RPMI7951 (cell line): ENCODE measurements around the gene RGMA. TPM values are rescaled to one million over a fixed set of nuclear protein-coding genes. Genes with fewer than 3 reads are reported as not detected.
"Not testable (repeated sequence)": the region's sequence is repeated elsewhere in the genome, so short reads cannot be mapped to it uniquely, and the experiment has no call there.

Source experiments
- DNase-seq: peaks from one replicate; pipeline ENCODE4 v3.0.0-alpha.2; 2012; ENCODE audit warnings: low read depth
- total RNA-seq: library from RNA; depleted of rRNA; stranded (reverse); fragments of >200 nt; shearing (Covaris generic); gene quantifications from 2 replicates; pipeline ENCODE4 v1.2.3, GENCODE V29; 2014

Gene RGMA
- total RNA-seq, 1 experiment from 2014 or later, result not detected

- DNase-seq, result no peak
Observed at GRCh38 chr15:93035092-93035915, 53.7 kb downstream of the RGMA start.

- DNase-seq, result no peak
Observed at GRCh38 chr15:93034512-93034911, 54.5 kb downstream of the RGMA start.

GRCh38 chr15:93033434-93034045 is 55.5 kb downstream of the RGMA start:
- no peak for DNase-seq

GRCh38 chr15:93032515-93033206 is 56.4 kb downstream of the RGMA start:
- not testable (repeated sequence) for DNase-seq

GRCh38 chr15:93031557-93032384 is 57.2 kb downstream of the RGMA start:
- not testable (repeated sequence) for DNase-seq

GRCh38 chr15:93031103-93031464 is 57.9 kb downstream of the RGMA start:
- no peak for DNase-seq

- DNase-seq, result peak; percentile 62
Observed at GRCh38 chr15:93030430-93031102, 58.4 kb downstream of the RGMA start.

GRCh38 chr15:93029836-93030429 is 59.1 kb downstream of the RGMA start:
- peak; percentile 66 for DNase-seq

- peak; percentile 39 for DNase-seq
Observed at GRCh38 chr15:93029214-93029835, 59.7 kb downstream of the RGMA start.

GRCh38 chr15:93028632-93029213 is 60.3 kb downstream of the RGMA start:
- peak; percentile 65 for DNase-seq

- no peak for DNase-seq
Observed at GRCh38 chr15:93028111-93028631, 60.8 kb downstream of the RGMA start.

GRCh38 chr15:93027413-93027812 is 61.6 kb downstream of the RGMA start:
- DNase-seq, result no peak

GRCh38 chr15:93026380-93026817 is 62.6 kb downstream of the RGMA start:
- no peak for DNase-seq

GRCh38 chr15:93025625-93025982 is 63.4 kb downstream of the RGMA start:
- DNase-seq, result no peak

GRCh38 chr15:93024716-93025624 is 64.0 kb downstream of the RGMA start:
- DNase-seq, result no peak

GRCh38 chr15:93024293-93024692 is 64.7 kb downstream of the RGMA start:
- DNase-seq, result no peak

GRCh38 chr15:93020976-93021772 is 67.8 kb downstream of the RGMA start:
- DNase-seq, result no peak

- DNase-seq, result no peak
Observed at GRCh38 chr15:93019971-93020370, 69.0 kb downstream of the RGMA start.
